Smooth muscle cell (in vitro differentiated cells): ENCODE measurements around the gene CACNA2D4. TPM values are rescaled to one million over a fixed set of nuclear protein-coding genes. Genes with fewer than 3 reads are reported as not detected.

Experiments
- DNase-seq: peaks from one replicate; lab custom pipeline; 2025; ENCODE audit not compliant: unreplicated experiment; lab: John Stamatoyannopoulos, UW
- H2AFZ ChIP-seq: fragments of 200-600 bp; sonication (generic); 2 replicates; pipeline ENCODE4 v1.6.0; 2016; ENCODE audit warnings: antibody characterized with exemption, low read depth, mild to moderate bottlenecking
- H3F3A ChIP-seq: fragments of 200-600 bp; sonication (generic); 2 replicates; pipeline ENCODE4 v1.6.0; 2017; ENCODE audit warnings: antibody characterized with exemption, low read depth
- H3K27ac ChIP-seq: fragments of 200-600 bp; sonication (generic); 2 replicates; pipeline ENCODE4 v1.5.1; 2016; ENCODE audit warnings: low read depth, mild to moderate bottlenecking
- H3K27me3 ChIP-seq: fragments of 200-600 bp; sonication (generic); 2 replicates; pipeline ENCODE4 v1.6.1; 2016; ENCODE audit warnings: low read depth, mild to moderate bottlenecking
- H3K36me3 ChIP-seq: fragments of 200-600 bp; sonication (generic); 2 replicates; pipeline ENCODE4 v1.5.1; 2016; ENCODE audit warnings: low read depth
- H3K4me1 ChIP-seq: fragments of 200-600 bp; sonication (generic); 2 replicates; pipeline ENCODE4 v1.5.1; 2016; ENCODE audit warnings: low read depth
- H3K4me2 ChIP-seq: fragments of 200-600 bp; sonication (generic); 2 replicates; pipeline ENCODE4 v1.6.0; 2016; ENCODE audit warnings: mild to moderate bottlenecking
- H3K4me3 ChIP-seq: fragments of 200-600 bp; sonication (generic); 2 replicates; pipeline ENCODE4 v1.5.1; 2016; ENCODE audit warnings: mild to moderate bottlenecking
- H3K79me2 ChIP-seq: fragments of 200-600 bp; sonication (generic); 2 replicates; pipeline ENCODE4 v1.6.0; 2016; ENCODE audit warnings: low read depth, mild to moderate bottlenecking
- H3K9ac ChIP-seq: fragments of 200-600 bp; sonication (generic); 2 replicates; pipeline ENCODE4 v1.6.0; 2016; ENCODE audit warnings: low read depth
- H3K9me3 ChIP-seq: fragments of 200-600 bp; sonication (generic); replicated peaks from 2 replicates; pipeline ENCODE4 v1.5.1; 2016; ENCODE audit warnings: low read depth
- H4K20me1 ChIP-seq: fragments of 200-600 bp; sonication (generic); 2 replicates; pipeline ENCODE4 v1.6.0; 2016; ENCODE audit warnings: low read depth
- WGBS: methylation state at CpG from one replicate; pipeline ENCODE4 v1.1.7; 2016; ENCODE audit warnings: low lambda C conversion rate; 5-methylcytosine and 5-hydroxymethylcytosine counted together
- polyA plus RNA-seq: library from polyadenylated mRNA; unstranded; fragments of >200 nt; fragmentation: Nextera tagmentation; extraction: Ambion mirVana; gene quantifications from 2 replicates; pipeline ENCODE4 v1.2.1, GENCODE V29; 2016
- total RNA-seq: library from RNA; depleted of rRNA; stranded (reverse); fragments of >200 nt; gene quantifications from 2 replicates; pipeline ENCODE4 v1.2.3, GENCODE V29; 2014
- TF ChIP-seq, protein P1 (sequence below): fragments of 200-600 bp; sonication (generic); IDR thresholded peaks from 2 replicates; pipeline ENCODE4 v1.5.1; 2017; ENCODE audit warnings: borderline replicate concordance, mild to moderate bottlenecking, antibody characterized with exemption; ENCODE audit not compliant: insufficient read depth, poor library complexity, severe bottlenecking

CACNA2D4 gene
- total and polyA plus RNA-seq, 2 experiments from 2014 or later = 0.98 TPM; not detected in 1

DNA sequence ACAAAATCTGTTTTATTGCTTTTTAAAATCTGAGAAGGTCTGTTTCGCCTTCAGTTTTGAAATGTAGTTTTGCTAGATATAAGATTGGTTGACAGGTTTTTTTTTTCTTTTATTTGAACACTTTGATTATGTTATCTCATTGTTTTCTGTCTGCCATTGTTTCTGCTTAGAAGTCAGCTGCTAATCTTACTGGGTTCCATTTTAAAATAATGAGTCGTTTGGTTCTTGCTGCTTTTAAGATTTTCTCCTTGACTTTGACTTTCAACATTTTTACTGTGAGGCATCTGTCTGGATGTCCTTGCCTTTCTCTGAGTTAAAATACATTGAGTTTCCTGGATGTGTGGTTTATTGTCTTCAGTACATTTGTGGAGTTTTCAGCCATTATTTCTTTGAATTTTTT is 170.8 kb downstream of the CACNA2D4 start:
- H3F3A ChIP-seq = no peaks in the 10 kb centered on the region
- H3K4me1 ChIP-seq = no peaks in the 10 kb centered on the region
- WGBS = 100% methylated on average over 2 of the region's 2 CpGs
- no peak overlapping the region for H3K9ac ChIP-seq
- H3K79me2 ChIP-seq = peaks cover 82% of the 10 kb centered on the region
- no peak for DNase-seq
- H3K27me3 ChIP-seq = no peaks in the 10 kb centered on the region
- peaks cover 8% of the 10 kb centered on the region for H3K36me3 ChIP-seq
- no peak overlapping the region for H3K27ac ChIP-seq
- peaks cover 11% of the 10 kb centered on the region for H3K9me3 ChIP-seq
- H3K4me3 ChIP-seq = no peak overlapping the region
- H4K20me1 ChIP-seq = peaks cover 72% of the 10 kb centered on the region
- no peak overlapping the region for H3K4me2 ChIP-seq
- TF ChIP-seq, protein P1, sequence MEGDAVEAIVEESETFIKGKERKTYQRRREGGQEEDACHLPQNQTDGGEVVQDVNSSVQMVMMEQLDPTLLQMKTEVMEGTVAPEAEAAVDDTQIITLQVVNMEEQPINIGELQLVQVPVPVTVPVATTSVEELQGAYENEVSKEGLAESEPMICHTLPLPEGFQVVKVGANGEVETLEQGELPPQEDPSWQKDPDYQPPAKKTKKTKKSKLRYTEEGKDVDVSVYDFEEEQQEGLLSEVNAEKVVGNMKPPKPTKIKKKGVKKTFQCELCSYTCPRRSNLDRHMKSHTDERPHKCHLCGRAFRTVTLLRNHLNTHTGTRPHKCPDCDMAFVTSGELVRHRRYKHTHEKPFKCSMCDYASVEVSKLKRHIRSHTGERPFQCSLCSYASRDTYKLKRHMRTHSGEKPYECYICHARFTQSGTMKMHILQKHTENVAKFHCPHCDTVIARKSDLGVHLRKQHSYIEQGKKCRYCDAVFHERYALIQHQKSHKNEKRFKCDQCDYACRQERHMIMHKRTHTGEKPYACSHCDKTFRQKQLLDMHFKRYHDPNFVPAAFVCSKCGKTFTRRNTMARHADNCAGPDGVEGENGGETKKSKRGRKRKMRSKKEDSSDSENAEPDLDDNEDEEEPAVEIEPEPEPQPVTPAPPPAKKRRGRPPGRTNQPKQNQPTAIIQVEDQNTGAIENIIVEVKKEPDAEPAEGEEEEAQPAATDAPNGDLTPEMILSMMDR = no peak
- no peak overlapping the region for H2AFZ ChIP-seq

DNA sequence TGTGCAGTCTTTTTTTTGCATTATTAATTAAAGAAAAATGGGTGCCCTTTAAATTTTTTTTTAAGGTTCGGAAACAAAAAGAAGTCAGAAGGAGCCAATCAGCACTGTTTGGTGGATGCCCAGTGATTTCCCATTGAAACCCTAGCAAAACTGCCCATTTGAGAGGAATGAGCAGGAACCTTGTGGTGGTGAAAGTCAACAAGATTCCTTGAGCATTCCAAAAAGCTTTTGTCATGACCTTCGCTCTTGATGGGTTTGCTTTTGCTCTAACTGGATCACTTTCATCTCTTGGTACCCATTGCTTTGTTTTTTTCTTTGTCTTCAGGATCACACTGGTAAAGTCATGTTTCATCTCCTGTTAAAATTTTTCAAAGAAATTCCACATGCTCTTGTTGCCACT is 173.5 kb downstream of the CACNA2D4 start:
- Histone ChIP-seq H3K4me3 (no peak overlapping the region), H3K79me2 (peaks cover 83% of the 10 kb centered on the region), H3K4me1 (peaks cover 4% of the 10 kb centered on the region), H3K27me3 (no peaks in the 10 kb centered on the region), H4K20me1 (peaks cover 72% of the 10 kb centered on the region), H3K27ac (no peak overlapping the region), H3K9me3 (peaks cover 11% of the 10 kb centered on the region), H3K36me3 (peaks cover 8% of the 10 kb centered on the region), H3K4me2 (no peak overlapping the region), H3K9ac (no peak overlapping the region), H2AFZ (no peak overlapping the region), H3F3A (peaks cover 2% of the 10 kb centered on the region)
- DNase-seq = no peak
- TF ChIP-seq, protein P1 = no peak
- WGBS = 91% methylated on average over 2 of the region's 2 CpGs

Other genes starting within 250 kb of the CACNA2D4 start
- 34.1 and 46.8 TPM in 2 replicates for gene ADIPOR2, start 227.6 kb downstream of the CACNA2D4 start, total RNA-seq
- 7.0 and 10.4 TPM in 2 replicates for gene ADIPOR2, start 227.6 kb downstream of the CACNA2D4 start, polyA plus RNA-seq
- not detected in 2 replicates for gene LRTM2, start 98.1 kb downstream of the CACNA2D4 start, total RNA-seq
- gene LRTM2, start 98.1 kb downstream of the CACNA2D4 start, polyA plus RNA-seq = not detected in 2 replicates
- 25.3 and 34.9 TPM in 2 replicates for gene DCP1B, start 85.8 kb upstream of the CACNA2D4 start, total RNA-seq
- 29.9 and 38.1 TPM in 2 replicates for gene DCP1B, start 85.8 kb upstream of the CACNA2D4 start, polyA plus RNA-seq
- gene CACNA1C, start 134.3 kb upstream of the CACNA2D4 start, total RNA-seq = 3.8 and 4.5 TPM in 2 replicates
- gene CACNA1C, start 134.3 kb upstream of the CACNA2D4 start, polyA plus RNA-seq = 1.6 and 2.2 TPM in 2 replicates